AG04450 (cell line): ENCODE data around the gene ZDHHC14. TPM values are rescaled to one million over a fixed set of nuclear protein-coding genes. Genes with fewer than 3 reads are reported as not detected.
A peak's percentile ranks its signal among the peaks of the same experiment; 100 is the strongest.

ENCODE experiments used
- CTCF ChIA-PET: fragments of 300-600, 350-600 bp; formaldehyde crosslinking; extraction: SDS; loops from one replicate; lab custom pipeline; 2022; ENCODE audit warnings: antibody characterized with exemption, inconsistent platforms; lab: Charles Lee
- POLR2A ChIA-PET: fragments of 350-600 bp; formaldehyde crosslinking; extraction: SDS; loops from one replicate; lab custom pipeline; 2021; ENCODE audit warnings: antibody characterized with exemption, inconsistent platforms; lab: Yijun Ruan, JAX
- DNase-seq: peaks from one replicate; pipeline ENCODE4 v3.0.0-alpha.2; 2011; ENCODE audit warnings: low read depth, low spot score
- H3K27ac ChIP-seq: one replicate; pipeline ENCODE4 v1.5.1; 2012; ENCODE audit warnings: low read depth, low read length, control low read depth
- H3K27me3 ChIP-seq: one replicate; pipeline ENCODE4 v1.6.0; 2012; ENCODE audit warnings: low read length; ENCODE audit not compliant: control insufficient read depth, insufficient read depth
- H3K4me3 ChIP-seq: 2 replicates; pipeline ENCODE4 v1.5.1; 2011; ENCODE audit warnings: mild to moderate bottlenecking, low read depth, low read length, control low read depth
- H3K9me3 ChIP-seq: 2 replicates; pipeline ENCODE4 v1.5.1; 2012; ENCODE audit warnings: low read length; ENCODE audit not compliant: control insufficient read depth, insufficient read depth
- polyA plus RNA-seq: library from polyadenylated mRNA; depleted of rRNA; stranded (reverse); fragments of >200 nt; gene quantifications from 2 replicates; pipeline ENCODE4 v1.2.3, GENCODE V29; 2011
- TF ChIP-seq, protein P1 (sequence below): IDR thresholded peaks from 2 replicates; pipeline ENCODE4 v1.5.1; 2011; ENCODE audit warnings: low read depth, low read length, control low read depth, inconsistent platforms

ZDHHC14 gene
- polyA plus RNA-seq, 1 experiment: 2.2 TPM

DNA sequence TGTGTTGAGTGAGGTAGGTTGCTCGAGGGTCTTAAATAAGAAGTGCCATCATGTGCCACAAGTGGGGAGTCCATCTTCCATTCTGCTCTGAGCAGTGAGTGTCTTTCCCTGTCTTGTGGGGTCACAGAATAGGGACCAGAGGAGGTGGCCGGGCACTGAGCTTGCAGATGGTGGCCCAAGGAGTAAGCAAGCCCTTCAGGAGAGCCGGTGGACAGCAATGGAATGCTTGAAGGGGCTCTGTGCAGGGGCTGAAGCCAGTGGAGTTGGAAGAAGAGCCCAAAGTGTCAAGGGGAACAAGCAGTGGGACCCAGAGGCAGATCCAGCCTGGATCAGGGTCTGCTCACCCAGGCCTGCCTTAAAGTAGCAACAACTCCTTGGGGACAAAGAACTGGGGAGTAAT lies 228.6 kb downstream of the ZDHHC14 start:
- H3K9me3 ChIP-seq: no peaks in the 10 kb centered on the region
- ChIA-PET CTCF (no interaction called here), POLR2A (no interaction called here)
- DNase-seq: no peak
- H3K27me3 ChIP-seq: no peaks in the 10 kb centered on the region
- H3K4me3 ChIP-seq: no peak overlapping the region
- H3K27ac ChIP-seq: no peak overlapping the region
- TF ChIP-seq, protein P1, sequence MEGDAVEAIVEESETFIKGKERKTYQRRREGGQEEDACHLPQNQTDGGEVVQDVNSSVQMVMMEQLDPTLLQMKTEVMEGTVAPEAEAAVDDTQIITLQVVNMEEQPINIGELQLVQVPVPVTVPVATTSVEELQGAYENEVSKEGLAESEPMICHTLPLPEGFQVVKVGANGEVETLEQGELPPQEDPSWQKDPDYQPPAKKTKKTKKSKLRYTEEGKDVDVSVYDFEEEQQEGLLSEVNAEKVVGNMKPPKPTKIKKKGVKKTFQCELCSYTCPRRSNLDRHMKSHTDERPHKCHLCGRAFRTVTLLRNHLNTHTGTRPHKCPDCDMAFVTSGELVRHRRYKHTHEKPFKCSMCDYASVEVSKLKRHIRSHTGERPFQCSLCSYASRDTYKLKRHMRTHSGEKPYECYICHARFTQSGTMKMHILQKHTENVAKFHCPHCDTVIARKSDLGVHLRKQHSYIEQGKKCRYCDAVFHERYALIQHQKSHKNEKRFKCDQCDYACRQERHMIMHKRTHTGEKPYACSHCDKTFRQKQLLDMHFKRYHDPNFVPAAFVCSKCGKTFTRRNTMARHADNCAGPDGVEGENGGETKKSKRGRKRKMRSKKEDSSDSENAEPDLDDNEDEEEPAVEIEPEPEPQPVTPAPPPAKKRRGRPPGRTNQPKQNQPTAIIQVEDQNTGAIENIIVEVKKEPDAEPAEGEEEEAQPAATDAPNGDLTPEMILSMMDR: no peak

- no peaks in the 10 kb centered on the region for H3K9me3 ChIP-seq
- ChIA-PET CTCF (no interaction called here), POLR2A (no interaction called here)
- TF ChIP-seq, protein P1: no peak
- DNase-seq: no peak
- H3K27ac ChIP-seq: no peak overlapping the region
- no peak overlapping the region for H3K4me3 ChIP-seq
- no peaks in the 10 kb centered on the region for H3K27me3 ChIP-seq
Observed at GRCh38 chr6:157610451-157610999, 229.5 kb downstream of the ZDHHC14 start.

DNA sequence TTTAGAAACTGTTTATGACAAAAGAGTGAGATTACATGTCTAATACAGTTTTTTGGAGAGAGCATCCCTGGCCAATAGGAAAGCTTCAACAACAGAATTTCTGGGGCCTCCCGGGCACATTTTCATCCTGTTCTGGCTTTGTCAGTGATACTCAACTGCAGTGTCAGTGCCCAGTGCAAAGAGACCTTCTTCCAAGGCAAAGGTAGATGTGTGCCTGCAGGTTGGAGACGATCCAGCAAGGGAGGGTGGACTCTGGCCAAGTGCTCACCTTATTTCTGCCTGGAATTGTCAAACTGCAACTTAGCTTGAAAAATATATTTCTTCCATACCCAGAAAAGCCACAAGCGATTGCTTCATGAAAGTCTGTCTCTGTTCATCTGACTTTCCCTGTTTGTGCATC lies 230.4 kb downstream of the ZDHHC14 start:
- DNase-seq: no peak
- H3K27ac ChIP-seq: no peak overlapping the region
- no peak overlapping the region for H3K4me3 ChIP-seq
- no peaks in the 10 kb centered on the region for H3K9me3 ChIP-seq
- ChIA-PET POLR2A (interaction anchor here (0.6 kb wide), 1 partner anchor 679 kb away, joined by 4 read pairs; no protein-coding TSS in a partner anchor), CTCF (no interaction called here)
- TF ChIP-seq, protein P1: no peak
- no peaks in the 10 kb centered on the region for H3K27me3 ChIP-seq

DNA sequence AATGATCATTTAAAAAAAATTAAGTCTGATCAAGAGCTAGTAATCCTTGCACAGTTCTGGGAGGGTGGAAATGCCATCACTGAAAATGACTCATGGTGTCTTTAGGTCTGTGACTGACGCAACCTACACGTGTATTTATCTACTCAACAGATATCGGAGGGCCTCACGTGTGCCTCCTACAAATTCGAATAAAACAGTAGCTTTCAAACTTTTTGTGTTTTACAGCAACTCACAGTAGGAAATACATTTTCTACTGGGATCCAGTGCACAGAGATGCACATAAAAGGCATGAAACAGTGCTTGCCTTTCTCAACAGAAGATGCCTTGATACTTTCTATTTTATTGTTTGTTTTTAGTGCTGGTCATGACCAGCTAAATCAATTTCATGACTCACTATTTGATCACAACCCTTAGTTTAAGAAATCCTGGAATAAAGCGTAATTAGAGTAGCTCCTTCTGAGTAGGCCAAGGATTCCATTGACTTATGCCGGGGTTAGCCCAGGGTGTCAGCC lies 232.1 kb downstream of the ZDHHC14 start:
- ChIA-PET POLR2A (interaction anchor here (0.5 kb wide), 1 partner anchor 11 kb away, joined by 3 read pairs; no protein-coding TSS in a partner anchor), CTCF (interaction anchor here (0.6 to 2.9 kb wide), 10 partner anchors 8 to 298 kb away, joined by 3 to 24 read pairs (median 4); no protein-coding TSS in a partner anchor)
- Histone ChIP-seq H3K27ac (peak overlapping the region; percentile 91), H3K4me3 (peak overlapping the region; percentile 33), H3K27me3 (no peaks in the 10 kb centered on the region), H3K9me3 (no peaks in the 10 kb centered on the region)
- peak; percentile 64 for DNase-seq
- TF ChIP-seq, protein P1: no peak

DNA sequence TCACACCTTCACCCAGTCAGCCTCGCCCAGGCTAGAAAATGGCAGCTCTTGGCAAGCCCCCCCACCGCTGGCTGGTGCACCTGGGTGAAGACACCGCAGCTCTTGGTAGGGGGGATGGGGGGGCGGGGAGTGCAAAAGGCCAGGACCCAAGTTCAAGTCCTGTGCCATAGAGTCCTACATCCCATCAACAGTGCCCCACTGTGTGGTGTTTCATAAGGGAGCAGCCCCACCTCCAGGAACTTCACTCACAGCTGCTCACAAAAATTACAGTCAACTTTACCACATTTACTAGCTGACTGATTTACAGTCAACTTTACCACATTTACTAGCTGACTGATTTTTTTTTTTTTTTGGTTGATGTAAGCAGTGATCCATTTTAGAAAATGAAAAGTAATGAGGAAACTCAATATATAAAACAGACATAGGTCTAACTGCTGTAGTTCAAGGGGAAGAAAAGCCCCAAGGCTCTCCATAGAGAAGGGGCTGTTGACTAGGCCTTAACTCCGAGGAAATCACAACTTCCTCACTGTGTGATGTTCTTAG lies 233.1 kb downstream of the ZDHHC14 start:
- no peaks in the 10 kb centered on the region for H3K9me3 ChIP-seq
- TF ChIP-seq, protein P1: no peak
- H3K4me3 ChIP-seq: no peak overlapping the region
- CTCF ChIA-PET: interaction anchor here (0.6 to 2.9 kb wide), 7 partner anchors 53 to 299 kb away, joined by 3 to 24 read pairs (median 6); no protein-coding TSS in a partner anchor
- POLR2A ChIA-PET: interaction anchor here (0.6 kb wide), 1 partner anchor 70 kb away, joined by 3 read pairs; no protein-coding TSS in a partner anchor
- no peaks in the 10 kb centered on the region for H3K27me3 ChIP-seq
- H3K27ac ChIP-seq: peak overlapping the region; percentile 91
- no peak for DNase-seq
